Endothelial cell of umbilical vein (primary cell): ENCODE measurements around the gene MOB4. TPM values are rescaled to one million over a fixed set of nuclear protein-coding genes. Genes with fewer than 3 reads are reported as not detected.
"Not testable (repeated sequence)": the region's sequence is repeated elsewhere in the genome, so short reads cannot be mapped to it uniquely, and the experiment has no call there.

Source experiments
- BruUV-seq: library from RNA; stranded (reverse); fragments of 400-500 nt; replicated peaks from 2 replicates; lab custom pipeline; 2021; lab: Mats Ljungman, UMichigan
- CTCF ChIA-PET: fragments of 300-600, 350-600 bp; sonication (Branson Sonifier 250); formaldehyde crosslinking; loops from one replicate; lab custom pipeline; 2021; ENCODE audit warnings: antibody characterized with exemption, inconsistent platforms; lab: Charles Lee
- POLR2A ChIA-PET: fragments of 300-600, 350-600 bp; sonication (Branson Sonifier 250); formaldehyde crosslinking; loops from one replicate; lab custom pipeline; 2021; ENCODE audit warnings: antibody characterized with exemption, inconsistent platforms; lab: Charles Lee
- DNase-seq: peaks from one replicate; pipeline ENCODE4 v3.0.0-alpha.2; 2011; ENCODE audit warnings: low read depth, low spot score
- FAIRE-seq: peaks from 2 replicates; lab custom pipeline; 2011; peaks lifted over from hg19 to GRCh38; lab: Jason Lieb, UNC
- H2AFZ ChIP-seq: 2 replicates; pipeline ENCODE4 v1.6.0; 2012; ENCODE audit warnings: low read depth, low read length, control low read depth, inconsistent platforms
- H3K27ac ChIP-seq: 2 replicates; pipeline ENCODE4 v1.5.1; 2011; ENCODE audit warnings: low read depth, mild to moderate bottlenecking, control low read depth, low read length, moderate library complexity; ENCODE audit not compliant: insufficient read depth
- H3K27me3 ChIP-seq, 2 experiments: 2 replicates each; pipeline versions ENCODE4 v1.6.0 to v1.6.1; 2011; ENCODE audit warnings: low read length in 2 of 2, mixed read lengths in 1 of 2; ENCODE audit not compliant: control insufficient read depth in 2 of 2, insufficient read depth in 2 of 2
- H3K36me3 ChIP-seq, 2 experiments: 2 replicates in 1 of 2; 3 replicates in 1 of 2; pipeline ENCODE4 v1.5.1; 2011; ENCODE audit warnings: low read length in 2 of 2, mild to moderate bottlenecking in 1 of 2, moderate library complexity in 1 of 2; ENCODE audit not compliant: control insufficient read depth in 2 of 2, insufficient read depth in 2 of 2; ENCODE audit errors: extremely low read depth in 1 of 2
- H3K4me1 ChIP-seq: 3 replicates; pipeline ENCODE4 v1.5.1; 2011; ENCODE audit warnings: mild to moderate bottlenecking, low read length; ENCODE audit not compliant: control insufficient read depth, insufficient read depth; ENCODE audit errors: extremely low read depth
- H3K4me2 ChIP-seq: 2 replicates; pipeline ENCODE4 v1.6.1; 2011; ENCODE audit warnings: low read length, control low read depth, mixed read lengths; ENCODE audit not compliant: insufficient read depth
- H3K4me3 ChIP-seq, 3 experiments: fragments of 200-600 bp in 1 of 3; sonication (generic), shearing (Covaris generic) in 1 of 3; replicated peaks in 1 of 3; 2 replicates each; pipeline ENCODE4 v1.5.1; 2011 to 2016; ENCODE audit warnings: control low read depth in 3 of 3, low read length in 3 of 3, mild to moderate bottlenecking in 2 of 3, inconsistent platforms in 1 of 3, low read depth in 1 of 3, moderate library complexity in 1 of 3; ENCODE audit not compliant: insufficient read depth in 1 of 3
- H3K79me2 ChIP-seq: 2 replicates; pipeline ENCODE4 v1.6.0; 2012; ENCODE audit warnings: low read length, inconsistent platforms; ENCODE audit not compliant: control insufficient read depth, insufficient read depth
- H3K9ac ChIP-seq: replicated peaks from 2 replicates; pipeline ENCODE3; 2011; ENCODE audit warnings: low read length, control low read depth; ENCODE audit not compliant: insufficient read depth; ENCODE audit errors: extremely low read depth
- H3K9me1 ChIP-seq: replicated peaks from 3 replicates; pipeline ENCODE4 v1.6.0; 2011; ENCODE audit warnings: mild to moderate bottlenecking, low read length; ENCODE audit not compliant: control insufficient read depth, insufficient read depth; ENCODE audit errors: extremely low read depth
- H3K9me3 ChIP-seq: replicated peaks from 2 replicates; pipeline ENCODE4 v1.5.1; 2012; ENCODE audit warnings: low read length, inconsistent platforms; ENCODE audit not compliant: control insufficient read depth, insufficient read depth
- H4K20me1 ChIP-seq: replicated peaks from 2 replicates; pipeline ENCODE3; 2011; ENCODE audit warnings: mild to moderate bottlenecking, low read length; ENCODE audit not compliant: control insufficient read depth, insufficient read depth; ENCODE audit errors: extremely low read depth
- CTCF ChIP-seq, 2 donors: IDR thresholded peaks; 1 replicate in 1 of 2; 2 replicates in 1 of 2; pipeline ENCODE4 v1.5.1; 2011; ENCODE audit warnings: low read length in 2 of 2, mild to moderate bottlenecking in 2 of 2, moderate library complexity in 2 of 2, control low read depth in 1 of 2, inconsistent platforms in 1 of 2, low read depth in 1 of 2; ENCODE audit not compliant: insufficient read depth in 1 of 2; ENCODE audit errors: extremely low read depth in 1 of 2
- EZH2 ChIP-seq: IDR thresholded peaks from 2 replicates; pipeline ENCODE4 v1.6.1; 2012; ENCODE audit warnings: borderline replicate concordance, low read depth, mild to moderate bottlenecking, moderate library complexity, low read length, inconsistent platforms; ENCODE audit not compliant: severe bottlenecking
- FOS ChIP-seq: IDR thresholded peaks from 2 replicates; pipeline ENCODE4 v1.6.1; 2011; ENCODE audit warnings: mild to moderate bottlenecking, low read length, moderate library complexity, borderline replicate concordance; ENCODE audit not compliant: insufficient read depth
- GATA2 ChIP-seq: IDR thresholded peaks from 2 replicates; pipeline ENCODE4 v1.7.0; 2011; ENCODE audit warnings: low read depth, mild to moderate bottlenecking, moderate library complexity, mixed read lengths, low read length; ENCODE audit not compliant: insufficient read length, insufficient read depth
- JUN ChIP-seq: IDR thresholded peaks from 2 replicates; pipeline ENCODE4 v1.6.1; 2011; ENCODE audit warnings: borderline replicate concordance, low read depth; ENCODE audit not compliant: insufficient read length, insufficient read depth
- MYC ChIP-seq: IDR thresholded peaks from one replicate; pipeline ENCODE4 v1.6.1; 2011; ENCODE audit warnings: mild to moderate bottlenecking, low read depth, low read length
- POLR2A ChIP-seq: IDR thresholded peaks from 2 replicates; pipeline ENCODE4 v1.6.1; 2012; ENCODE audit warnings: low read depth, mild to moderate bottlenecking, control low read depth, low read length
- POLR2AphosphoS5 ChIP-seq: IDR thresholded peaks from 2 replicates; pipeline ENCODE4 v1.6.1; 2012; ENCODE audit warnings: low read depth, mild to moderate bottlenecking, control low read depth, low read length, moderate library complexity; ENCODE audit not compliant: insufficient read depth
- dilution Hi-C: fragments of 300-500 bp; cut with MboI; formaldehyde crosslinking; loops from one replicate; pipeline ENCODE4 v1.15.0; 2019; ENCODE audit warnings: low sequenced_read_pairs; ENCODE audit not compliant: extremely low pct_ligation_motif_present
- intact Hi-C: fragments of 100-400 bp; cut with micrococcal nuclease; formaldehyde crosslinking; loops from one replicate; pipeline ENCODE4 v1.10.0; 2022
- polyA plus RNA-seq, 4 experiments: library from polyadenylated mRNA; depleted of rRNA in 3 of 4; stranded (reverse) in 3 of 4; unstranded in 1 of 4; fragments of >200 nt; gene quantifications; 2 replicates each; pipeline versions ENCODE4 v1.2.1 to v1.2.3, GENCODE V29; 2011 to 2012; ENCODE audit warnings: missing spikeins in 1 of 4
- total RNA-seq: library from RNA; stranded (reverse); gene quantifications from 2 replicates; pipeline ENCODE4 v1.2.3, GENCODE V29; 2021
- TF ChIP-seq, protein P1 (sequence below): IDR thresholded peaks from 2 replicates; pipeline ENCODE4 v1.6.1; 2011; ENCODE audit not compliant: insufficient read depth, insufficient read length

Gene MOB4
- total and polyA plus RNA-seq, 2 donors (not counting 3 experiments of a cell fraction or from before 2014, with no cell fraction given) = 23.9 to 27.9 TPM

DNA sequence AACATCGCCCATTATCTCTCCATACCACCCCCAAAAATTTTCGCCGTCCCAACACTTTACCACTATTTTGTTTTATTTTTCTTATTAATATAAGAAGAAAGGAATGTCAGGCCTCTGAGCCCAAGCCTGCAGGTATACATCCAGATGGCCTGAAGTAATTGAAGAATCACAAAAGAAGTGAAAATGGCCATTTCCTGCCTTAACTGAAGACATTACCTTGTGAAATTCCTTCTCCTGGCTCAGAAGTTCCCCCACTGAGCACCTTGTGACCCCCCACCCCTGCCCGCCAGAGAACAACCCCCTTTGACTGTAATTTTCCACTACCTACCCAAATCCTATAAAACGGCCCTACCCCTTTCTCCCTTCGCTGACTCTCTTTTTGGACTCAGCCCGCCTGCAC is 71.4 kb downstream of the MOB4 start:
- BruUV-seq, H3K9me1 ChIP-seq, CTCF ChIA-PET, FAIRE-seq, H4K20me1 ChIP-seq, dilution Hi-C loops, H3K79me2 ChIP-seq, intact Hi-C loops, DNase-seq, H3K4me2 ChIP-seq, H3K27me3 ChIP-seq, H2AFZ ChIP-seq, H3K9ac ChIP-seq, H3K36me3 ChIP-seq, H3K4me3 ChIP-seq, H3K27ac ChIP-seq, H3K9me3 ChIP-seq, POLR2A ChIA-PET, H3K4me1 ChIP-seq: not testable (repeated sequence)

GRCh38 chr2:197591339-197592072 is 75.6 kb downstream of the MOB4 start:
- no peak overlapping the region for H2AFZ ChIP-seq
- BruUV-seq = no TSS peak
- POLR2A ChIA-PET = no interaction called here
- no peak overlapping the region for H3K4me3 ChIP-seq
- TF ChIP-seq POLR2AphosphoS5 (no peak), CTCF (IDR thresholded peaks at IDR 0.05; ENCODE audit: extremely low read depth in 1 of 2, insufficient read depth in 1 of 2, low read depth in 1 of 2, low read length in 2 of 2) (no peak), EZH2 (no peak), GATA2 (no peak), JUN (no peak), FOS (no peak), POLR2A (no peak), MYC (no peak)
- TF ChIP-seq, protein P1, sequence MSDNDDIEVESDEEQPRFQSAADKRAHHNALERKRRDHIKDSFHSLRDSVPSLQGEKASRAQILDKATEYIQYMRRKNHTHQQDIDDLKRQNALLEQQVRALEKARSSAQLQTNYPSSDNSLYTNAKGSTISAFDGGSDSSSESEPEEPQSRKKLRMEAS = no peak
- no peaks in the 10 kb centered on the region for H3K9me1 ChIP-seq
- CTCF ChIA-PET = interaction anchor here (1.0 to 1.1 kb wide), 2 partner anchors 8 to 15 kb away, joined by 3 read pairs; no protein-coding TSS in a partner anchor
- H3K9me3 ChIP-seq = no peaks in the 10 kb centered on the region
- H3K9ac ChIP-seq = no peak overlapping the region
- intact Hi-C loops (no loop called here), dilution Hi-C loops (no loop called here)
- FAIRE-seq = no peak
- H4K20me1 ChIP-seq = no peaks in the 10 kb centered on the region
- no peaks in the 10 kb centered on the region for H3K27me3 ChIP-seq
- no peaks in the 10 kb centered on the region for H3K4me1 ChIP-seq
- H3K27ac ChIP-seq = no peak overlapping the region
- no peak overlapping the region for H3K4me2 ChIP-seq
- no peak for DNase-seq
- H3K36me3 ChIP-seq = peaks cover 0 to 4% of the 10 kb centered on the region in 2 experiments
- no peaks in the 10 kb centered on the region for H3K79me2 ChIP-seq
